Measurements from ENCODE around the gene RALGPS1.

GRCh38 chr9:127149010-127149409, 234.4 kb downstream of the RALGPS1 start:
- TF ChIP-seq PBX3 (IDR thresholded peaks at IDR 0.05) (no peak), CEBPB (IDR thresholded peaks at IDR 0.05) (no peak), CHD2 (IDR thresholded peaks at IDR 0.05; ENCODE audit: low read length, partially characterized antibody) (no peak), CTCF (IDR thresholded peaks at IDR 0.05) (no peak)

Data from A549 (cell line).